Nephron (organoid): ENCODE measurements around the gene AFG3L2.

Experiments used
- H3K27ac Mint-ChIP-seq, 3 experiments: 2 replicates each; pipeline ENCODE4 v1.8.0; 2020; ENCODE audit warnings: mixed read lengths in 3 of 3, mild to moderate bottlenecking in 2 of 3, moderate library complexity in 1 of 3
- H3K27me3 Mint-ChIP-seq: 2 replicates; pipeline ENCODE4 v1.8.0; 2021; ENCODE audit warnings: low read depth, mild to moderate bottlenecking, moderate library complexity, mixed read lengths
- H3K36me3 Mint-ChIP-seq: 2 replicates; pipeline ENCODE4 v1.8.0; 2020; ENCODE audit warnings: low read depth, mixed read lengths
- H3K4me1 Mint-ChIP-seq: 2 replicates; pipeline ENCODE4 v1.8.0; 2020; ENCODE audit warnings: mixed read lengths
- H3K4me3 Mint-ChIP-seq, 3 experiments: 2 replicates each; pipeline ENCODE4 v1.8.0; 2020; ENCODE audit warnings: mild to moderate bottlenecking in 3 of 3, mixed read lengths in 3 of 3, moderate library complexity in 2 of 3
- H3K9me3 Mint-ChIP-seq: 2 replicates; pipeline ENCODE4 v1.8.0; 2020; ENCODE audit warnings: mixed read lengths
- TF ChIP-seq, protein P1 (sequence below), 3 experiments: fragments of 200-600 bp; sonication (generic); IDR thresholded peaks; one replicate each; pipeline ENCODE4 v1.5.0; 2021; ENCODE audit warnings: antibody characterized with exemption in 3 of 3; ENCODE audit not compliant: unreplicated experiment in 3 of 3

Gene AFG3L2

DNA sequence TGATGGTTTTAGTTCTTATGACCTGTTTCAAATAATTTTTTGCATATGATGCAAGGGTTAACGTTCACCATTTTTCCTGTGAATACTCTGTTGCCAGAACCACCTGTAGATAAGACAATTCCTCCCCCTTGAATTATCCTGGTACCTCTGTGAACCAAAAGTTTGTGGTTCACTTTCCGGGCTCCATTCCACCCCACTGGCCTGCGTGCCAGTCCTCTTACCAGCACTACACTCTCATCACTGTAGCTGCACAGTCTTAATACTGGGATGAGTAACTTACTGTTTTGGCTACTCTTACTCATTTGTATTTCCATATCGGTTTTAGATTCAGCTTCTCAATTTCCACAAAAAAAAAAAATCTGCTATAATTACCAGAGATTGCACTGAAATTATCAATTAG lies 34.4 kb downstream of the AFG3L2 start:
- H3K27me3 Mint-ChIP-seq, result no peaks in the 10 kb centered on the region
- H3K4me1 Mint-ChIP-seq, result no peaks in the 10 kb centered on the region
- peaks cover 72% of the 10 kb centered on the region for H3K36me3 Mint-ChIP-seq
- H3K9me3 Mint-ChIP-seq, result no peaks in the 10 kb centered on the region
- no peak overlapping the region for H3K4me3 Mint-ChIP-seq
- TF ChIP-seq, protein P1, sequence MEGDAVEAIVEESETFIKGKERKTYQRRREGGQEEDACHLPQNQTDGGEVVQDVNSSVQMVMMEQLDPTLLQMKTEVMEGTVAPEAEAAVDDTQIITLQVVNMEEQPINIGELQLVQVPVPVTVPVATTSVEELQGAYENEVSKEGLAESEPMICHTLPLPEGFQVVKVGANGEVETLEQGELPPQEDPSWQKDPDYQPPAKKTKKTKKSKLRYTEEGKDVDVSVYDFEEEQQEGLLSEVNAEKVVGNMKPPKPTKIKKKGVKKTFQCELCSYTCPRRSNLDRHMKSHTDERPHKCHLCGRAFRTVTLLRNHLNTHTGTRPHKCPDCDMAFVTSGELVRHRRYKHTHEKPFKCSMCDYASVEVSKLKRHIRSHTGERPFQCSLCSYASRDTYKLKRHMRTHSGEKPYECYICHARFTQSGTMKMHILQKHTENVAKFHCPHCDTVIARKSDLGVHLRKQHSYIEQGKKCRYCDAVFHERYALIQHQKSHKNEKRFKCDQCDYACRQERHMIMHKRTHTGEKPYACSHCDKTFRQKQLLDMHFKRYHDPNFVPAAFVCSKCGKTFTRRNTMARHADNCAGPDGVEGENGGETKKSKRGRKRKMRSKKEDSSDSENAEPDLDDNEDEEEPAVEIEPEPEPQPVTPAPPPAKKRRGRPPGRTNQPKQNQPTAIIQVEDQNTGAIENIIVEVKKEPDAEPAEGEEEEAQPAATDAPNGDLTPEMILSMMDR (IDR thresholded peaks at IDR 0.05; ENCODE audit: unreplicated experiment in 3 of 3), result no peak
- H3K27ac Mint-ChIP-seq, result no peak overlapping the region

- Mint-ChIP-seq H3K27me3 (no peaks in the 10 kb centered on the region), H3K9me3 (no peaks in the 10 kb centered on the region), H3K4me1 (peaks cover 4% of the 10 kb centered on the region), H3K27ac (no peak overlapping the region), H3K36me3 (peaks cover 74% of the 10 kb centered on the region), H3K4me3 (no peak overlapping the region)
- TF ChIP-seq, protein P1 (IDR thresholded peaks at IDR 0.05; ENCODE audit: unreplicated experiment in 3 of 3), result no peak
Observed at GRCh38 chr18:12340945-12341660, 35.9 kb downstream of the AFG3L2 start.

DNA sequence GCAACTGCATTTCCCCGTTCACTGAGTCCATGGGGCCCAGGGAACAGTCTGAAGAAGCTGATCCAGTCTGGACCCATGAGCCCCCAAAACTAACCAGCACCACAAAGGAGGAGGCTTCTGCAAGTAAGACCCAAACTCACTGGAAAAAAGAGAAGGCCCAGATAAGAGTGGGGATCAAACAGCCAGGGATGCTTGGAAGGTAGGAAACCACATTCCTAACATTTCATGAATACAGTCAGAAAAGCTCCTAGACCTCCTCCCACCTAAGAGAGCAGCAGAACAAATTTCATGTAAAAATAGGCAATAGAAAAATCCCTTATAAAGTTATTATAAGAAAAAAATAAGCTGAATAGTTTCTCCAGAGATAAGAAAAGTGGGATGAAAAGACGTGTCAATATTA lies 38.6 kb downstream of the AFG3L2 start:
- H3K9me3 Mint-ChIP-seq, result no peaks in the 10 kb centered on the region
- H3K4me3 Mint-ChIP-seq, result no peak overlapping the region
- peaks cover 79% of the 10 kb centered on the region for H3K36me3 Mint-ChIP-seq
- no peaks in the 10 kb centered on the region for H3K27me3 Mint-ChIP-seq
- peaks cover 5% of the 10 kb centered on the region for H3K4me1 Mint-ChIP-seq
- TF ChIP-seq, protein P1 (IDR thresholded peaks at IDR 0.05; ENCODE audit: unreplicated experiment in 3 of 3), result no peak
- H3K27ac Mint-ChIP-seq, result no peak overlapping the region

DNA sequence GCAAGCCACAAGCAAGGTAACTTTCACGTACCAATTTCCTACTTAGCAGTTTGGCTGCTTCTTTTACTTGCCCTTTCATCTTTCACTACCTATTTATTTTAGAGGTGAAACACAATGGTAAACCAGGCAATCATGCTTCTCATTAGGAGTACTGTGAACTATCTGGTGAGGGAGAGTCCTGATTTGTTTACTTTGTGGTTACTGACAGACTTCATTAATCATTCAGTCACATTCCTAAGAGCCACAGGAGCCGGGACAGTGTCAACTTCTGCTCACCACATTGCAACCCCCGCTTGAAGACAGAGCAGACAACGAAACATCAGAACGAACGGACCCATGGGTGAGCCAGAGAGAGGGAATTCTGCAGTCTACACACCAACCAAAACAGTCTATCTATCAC lies 40.1 kb downstream of the AFG3L2 start:
- Mint-ChIP-seq H3K36me3 (peaks cover 67% of the 10 kb centered on the region), H3K27me3 (no peaks in the 10 kb centered on the region), H3K4me3 (no peak overlapping the region), H3K4me1 (peaks cover 5% of the 10 kb centered on the region), H3K27ac (peak overlapping the region in 2 of 3 experiments; percentile 5 to 51), H3K9me3 (no peaks in the 10 kb centered on the region)
- TF ChIP-seq, protein P1 (IDR thresholded peaks at IDR 0.05; ENCODE audit: unreplicated experiment in 3 of 3), result no peak

DNA sequence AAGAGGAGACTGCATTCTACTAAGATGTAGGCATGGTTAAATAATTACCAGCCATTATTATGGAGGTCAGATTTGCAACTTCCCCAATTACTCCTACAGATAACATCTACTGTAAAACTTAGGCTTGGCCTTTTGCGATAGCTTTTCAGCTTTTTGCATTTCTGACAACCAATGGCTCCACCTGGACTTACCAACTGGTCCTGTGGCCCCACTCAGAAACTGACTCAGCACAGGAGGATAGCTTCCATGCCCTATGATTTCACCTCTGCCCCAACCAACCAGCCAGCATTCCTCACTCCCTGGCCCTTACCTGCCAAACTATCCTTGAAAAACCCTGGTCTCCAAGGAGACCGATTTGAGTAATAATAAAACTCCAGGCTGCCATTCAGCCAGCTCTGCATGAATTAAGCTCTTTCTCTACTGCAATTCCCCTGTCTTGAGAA lies 40.8 kb downstream of the AFG3L2 start:
- TF ChIP-seq, protein P1 (IDR thresholded peaks at IDR 0.05; ENCODE audit: unreplicated experiment in 3 of 3), result no peak
- H3K9me3 Mint-ChIP-seq, result no peaks in the 10 kb centered on the region
- no peaks in the 10 kb centered on the region for H3K27me3 Mint-ChIP-seq
- H3K4me3 Mint-ChIP-seq, result no peak overlapping the region
- peaks cover 5% of the 10 kb centered on the region for H3K4me1 Mint-ChIP-seq
- H3K27ac Mint-ChIP-seq, result peak overlapping the region in 2 of 3 experiments; percentile 49 to 52
- peaks cover 65% of the 10 kb centered on the region for H3K36me3 Mint-ChIP-seq

GRCh38 chr18:12335503-12335902 lies 41.5 kb downstream of the AFG3L2 start:
- Mint-ChIP-seq H3K36me3 (peaks cover 66% of the 10 kb centered on the region), H3K4me1 (peaks cover 5% of the 10 kb centered on the region), H3K9me3 (no peaks in the 10 kb centered on the region), H3K27me3 (no peaks in the 10 kb centered on the region), H3K4me3 (no peak overlapping the region), H3K27ac (no peak overlapping the region)
- TF ChIP-seq, protein P1 (IDR thresholded peaks at IDR 0.05; ENCODE audit: unreplicated experiment in 3 of 3), result no peak
